ENCODE data around the gene FZR1. TPM values are rescaled to one million over a fixed set of nuclear protein-coding genes. Genes with fewer than 3 reads are reported as not detected.

The FZR1 gene
- total and polyA plus RNA-seq, 2 of the 4 experiments (the other 2 are of a cell fraction), result 21.5 to 47.8 TPM

GRCh38 chr19:3555653-3556422, 49.7 kb downstream of the FZR1 start (continued):
- TF ChIP-seq NFE2L2 (IDR thresholded peaks at IDR 0.05; ENCODE audit: low read depth, low read length), result no peak

- intact Hi-C loops (cut with micrococcal nuclease), result no loop called here
- H2AK5ac ChIP-seq (ENCODE audit: low read depth, low read length), result peak overlapping the region; percentile 74
- no peaks in the 10 kb centered on the region for H3K27me3 ChIP-seq (ENCODE audit: control insufficient read depth, insufficient read depth, low read length)
- H3K18ac ChIP-seq (ENCODE audit: low read depth, low read length), result no peak overlapping the region
- H2BK20ac ChIP-seq (ENCODE audit: low read depth, low read length), result no peak overlapping the region
- no peaks in the 10 kb centered on the region for H3K9me3 ChIP-seq (ENCODE audit: control insufficient read depth, insufficient read depth, low read length)
- H3K4me2 ChIP-seq (ENCODE audit: low read depth, low read length), result peak overlapping the region; percentile 84
- no peak for DNase-seq
- no peak overlapping the region for H4K5ac ChIP-seq (ENCODE audit: low read depth, low read length)
- in situ Hi-C loops (cut with MboI; ENCODE audit: low sequenced_read_pairs), result no loop called here
- peak overlapping the region; percentile 99 for H2AK9ac ChIP-seq (replicated peaks; ENCODE audit: low read depth, low read length, poor library complexity)
- H4K20me1 ChIP-seq (ENCODE audit: insufficient read depth, low read length), result peaks cover 27% of the 10 kb centered on the region
- WGBS, 2 experiments (ENCODE audit: extremely low coverage in 2 of 2, insufficient read length in 1 of 2), result 44% methylated on average over 6 of the region's 9 CpGs; no CpG with 5 or more reads in 1 of the 2 experiments
- no peak for ATAC-seq (ENCODE audit: low read depth)
- H3K4me3 ChIP-seq (ENCODE audit: insufficient read depth, low read depth, low read length), result peak overlapping the region; percentile 95
- H3K4ac ChIP-seq (ENCODE audit: low read depth, low read length), result peak overlapping the region; percentile 83
- BruUV-seq (replicated peaks), result no TSS peak
- peak overlapping the region; percentile 6; the same call in 1 of the 2 replicates for H4K91ac ChIP-seq (ENCODE audit: insufficient read depth, low read depth, low read length)
- dilution Hi-C loops (cut with HindIII; ENCODE audit: low sequenced_read_pairs, unreplicated experiment), result no loop called here
- peak overlapping the region; percentile 60; the same call in 1 of the 2 replicates for H3K27ac ChIP-seq (ENCODE audit: insufficient read depth, low read length)
- TF ChIP-seq MAZ (IDR thresholded peaks at IDR 0.05; ENCODE audit: borderline replicate concordance, low read depth, low read length) (0 out of 2 replicates have a peak, but pooled peaks have one; percentile 26), MAFK (IDR thresholded peaks at IDR 0.05; ENCODE audit: low read depth, low read length) (no peak), POLR2A (IDR thresholded peaks at IDR 0.05; ENCODE audit: low read depth, low read length) (peak; percentile 9; the same call in 1 of the 2 replicates)
- peak overlapping the region; percentile 75 for H2AFZ ChIP-seq (replicated peaks; ENCODE audit: low read length, poor library complexity)
- CTCF ChIA-PET, result interaction anchor here (0.7 kb wide), 1 partner anchor 12 kb away, joined by 3 read pairs; no protein-coding TSS in a partner anchor
- H3K79me1 ChIP-seq (ENCODE audit: low read depth in 1 of 2, low read length in 2 of 2), result peaks cover 32 to 49% of the 10 kb centered on the region in 2 experiments
- H2BK120ac ChIP-seq (ENCODE audit: low read depth, low read length), result no peak overlapping the region; the same call in 1 of the 2 replicates
- POLR2A ChIA-PET (ENCODE audit: unreplicated experiment), result no interaction called here
- H3K56ac ChIP-seq (ENCODE audit: extremely low read depth, insufficient read depth, low read length), result no peak overlapping the region; the same call in 1 of the 2 replicates
- H2BK15ac ChIP-seq (ENCODE audit: low read depth, low read length), result 0 out of 3 replicates have a peak overlapping the region, but pooled peaks have one; percentile 43
- H4K8ac ChIP-seq (ENCODE audit: low read depth in 2 of 2, low read length in 2 of 2), result peak overlapping the region in 1 of 2 experiments; percentile 62; a peak in 1 of 4 replicates
- 0 out of 2 replicates have a peak, but pooled peaks cover 4% of the 10 kb centered on the region for H3K9me1 ChIP-seq (ENCODE audit: insufficient read depth, low read length)
- H3K36me3 ChIP-seq (ENCODE audit: control insufficient read depth, insufficient read depth, low read length), result no peaks in the 10 kb centered on the region
- peak overlapping the region; percentile 96 for H3K23ac ChIP-seq (ENCODE audit: low read depth, low read length)
- H3K9ac ChIP-seq (ENCODE audit: low read depth, low read length), result peak overlapping the region; percentile 84
- peak overlapping the region; percentile 89 for H3K14ac ChIP-seq (replicated peaks; ENCODE audit: low read depth, low read length)
- H3K4me1 ChIP-seq (ENCODE audit: control insufficient read depth, insufficient read depth, low read length), result peaks cover 16% of the 10 kb centered on the region
- H2BK5ac ChIP-seq (ENCODE audit: low read depth, low read length, poor library complexity, severe bottlenecking), result peak overlapping the region; percentile 21
These were observed 50.4 kb downstream of the FZR1 start for GRCh38 chr19:3556423-3556977.

Data from IMR-90 (cell line).